AG04449 (cell line): Measurements from ENCODE around the gene DOCK1.

Experiments used
- CTCF ChIA-PET: fragments of 350-600 bp; formaldehyde crosslinking; extraction: SDS; loops from one replicate; lab custom pipeline; 2021; ENCODE audit warnings: antibody characterized with exemption; lab: Yijun Ruan, JAX
- POLR2A ChIA-PET: fragments of 400-600, 350-600 bp; formaldehyde crosslinking; extraction: SDS; loops from one replicate; lab custom pipeline; 2020; ENCODE audit warnings: antibody characterized with exemption, inconsistent platforms; lab: Yijun Ruan, JAX
- DNase-seq: peaks from one replicate; pipeline ENCODE4 v3.0.0-alpha.2; 2010; ENCODE audit warnings: low read depth, low spot score
- H3K4me3 ChIP-seq: 2 replicates; pipeline ENCODE4 v1.5.1; 2011; ENCODE audit warnings: low read depth, mild to moderate bottlenecking, control low read depth, low read length
- TF ChIP-seq, protein P1 (sequence below): IDR thresholded peaks from one replicate; pipeline ENCODE4 v1.5.1; 2011; ENCODE audit warnings: mild to moderate bottlenecking, moderate library complexity, low read length, control low read depth, inconsistent platforms; ENCODE audit not compliant: insufficient read depth; ENCODE audit errors: missing control alignments

Gene DOCK1

DNA sequence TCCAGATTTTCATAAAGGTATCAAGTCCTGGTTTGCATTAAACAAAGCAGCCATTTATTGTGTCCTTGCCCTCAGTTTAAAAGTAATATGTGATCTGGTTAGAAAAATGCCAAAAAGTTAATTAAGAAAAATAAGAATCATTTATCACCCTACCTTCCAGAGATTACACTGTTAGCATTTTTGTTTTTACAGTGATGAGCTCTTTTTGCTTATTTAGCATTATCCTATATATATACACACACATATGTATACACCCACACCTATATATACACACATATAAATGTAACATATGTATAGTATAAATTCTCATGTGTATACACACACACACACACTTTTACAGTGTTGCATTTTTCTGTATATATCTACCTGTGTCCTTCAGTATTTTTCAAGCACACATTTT is 163.3 kb downstream of the DOCK1 start:
- H3K4me3 ChIP-seq = no peak overlapping the region
- DNase-seq = no peak
- ChIA-PET CTCF (no interaction called here), POLR2A (no interaction called here)
- TF ChIP-seq, protein P1, sequence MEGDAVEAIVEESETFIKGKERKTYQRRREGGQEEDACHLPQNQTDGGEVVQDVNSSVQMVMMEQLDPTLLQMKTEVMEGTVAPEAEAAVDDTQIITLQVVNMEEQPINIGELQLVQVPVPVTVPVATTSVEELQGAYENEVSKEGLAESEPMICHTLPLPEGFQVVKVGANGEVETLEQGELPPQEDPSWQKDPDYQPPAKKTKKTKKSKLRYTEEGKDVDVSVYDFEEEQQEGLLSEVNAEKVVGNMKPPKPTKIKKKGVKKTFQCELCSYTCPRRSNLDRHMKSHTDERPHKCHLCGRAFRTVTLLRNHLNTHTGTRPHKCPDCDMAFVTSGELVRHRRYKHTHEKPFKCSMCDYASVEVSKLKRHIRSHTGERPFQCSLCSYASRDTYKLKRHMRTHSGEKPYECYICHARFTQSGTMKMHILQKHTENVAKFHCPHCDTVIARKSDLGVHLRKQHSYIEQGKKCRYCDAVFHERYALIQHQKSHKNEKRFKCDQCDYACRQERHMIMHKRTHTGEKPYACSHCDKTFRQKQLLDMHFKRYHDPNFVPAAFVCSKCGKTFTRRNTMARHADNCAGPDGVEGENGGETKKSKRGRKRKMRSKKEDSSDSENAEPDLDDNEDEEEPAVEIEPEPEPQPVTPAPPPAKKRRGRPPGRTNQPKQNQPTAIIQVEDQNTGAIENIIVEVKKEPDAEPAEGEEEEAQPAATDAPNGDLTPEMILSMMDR = no peak

GRCh38 chr10:127069436-127069835 is 164.2 kb downstream of the DOCK1 start:
- CTCF ChIA-PET = no interaction called here
- no peak overlapping the region for H3K4me3 ChIP-seq
- POLR2A ChIA-PET = no interaction called here
- DNase-seq = no peak
- TF ChIP-seq, protein P1 = no peak

- POLR2A ChIA-PET = no interaction called here
- H3K4me3 ChIP-seq = no peak overlapping the region
- TF ChIP-seq, protein P1 = no peak
- no peak for DNase-seq
- CTCF ChIA-PET = no interaction called here
Measured at GRCh38 chr10:127071126-127071525, 165.9 kb downstream of the DOCK1 start.

- TF ChIP-seq, protein P1 = no peak
Measured at GRCh38 chr10:127073666-127074065, 168.4 kb downstream of the DOCK1 start.

GRCh38 chr10:127079392-127079791 is 174.2 kb downstream of the DOCK1 start:
- ChIA-PET POLR2A (no interaction called here), CTCF (no interaction called here)
- no peak for DNase-seq
- TF ChIP-seq, protein P1 = no peak
- H3K4me3 ChIP-seq = no peak overlapping the region

More at GRCh38 chr10:127073666-127074065, 168.4 kb downstream of the DOCK1 start:
- POLR2A ChIA-PET = no interaction called here
- CTCF ChIA-PET = no interaction called here
- H3K4me3 ChIP-seq = no peak overlapping the region
- no peak for DNase-seq

GRCh38 chr10:127080317-127080716 is 175.1 kb downstream of the DOCK1 start:
- no peak overlapping the region for H3K4me3 ChIP-seq
- DNase-seq = no peak
- CTCF ChIA-PET = no interaction called here
- TF ChIP-seq, protein P1 = no peak
- POLR2A ChIA-PET = no interaction called here
